Right lobe of liver (tissue), 6 donors: ENCODE measurements around the gene RNF5. TPM values are rescaled to one million over a fixed set of nuclear protein-coding genes. Genes with fewer than 3 reads are reported as not detected.
"Not testable (repeated sequence)": the region's sequence is repeated elsewhere in the genome, so short reads cannot be mapped to it uniquely, and the experiment has no call there.

Experiments used
- ATAC-seq, 4 donors: fragments of 200-7000 bp; cut with Tn5 transposase; one replicate each; pipeline ENCODE4 v1.9.1; 2020; ENCODE audit warnings: mild to moderate bottlenecking in 4 of 4, moderate library complexity in 4 of 4
- DNase-seq, 3 donors: peaks; one replicate each; pipeline ENCODE4 v3.0.0-alpha.2; 2020
- H3K27ac ChIP-seq, 3 donors: fragments of 200-600 bp; one replicate each; pipeline ENCODE4 v1.8.0; 2022
- H3K27me3 ChIP-seq, 2 donors: fragments of 200-600 bp; one replicate each; pipeline ENCODE4 v1.8.0; 2022
- H3K36me3 ChIP-seq, 4 donors: fragments of 200-600 bp; sonication (generic) in 1 of 4; one replicate each; pipeline versions ENCODE4 v1.5.1 to v1.8.0; 2017 to 2022; ENCODE audit warnings: control low read depth in 1 of 4
- H3K4me1 ChIP-seq, 4 donors: fragments of 200-600 bp; sonication (generic) in 1 of 4; one replicate each; pipeline versions ENCODE4 v1.5.1 to v1.8.0; 2017 to 2022; ENCODE audit warnings: control low read depth in 1 of 4
- H3K4me3 ChIP-seq, 3 donors: fragments of 200-600 bp; one replicate each; pipeline ENCODE4 v1.8.0; 2022
- H3K9me3 ChIP-seq, 4 donors: fragments of 200-600 bp; sonication (generic) in 1 of 4; one replicate each; pipeline versions ENCODE4 v1.5.1 to v1.8.0; 2017 to 2022; ENCODE audit warnings: control low read depth in 1 of 4
- POLR2A ChIP-seq: fragments of 450-650 bp; IDR thresholded peaks from one replicate; pipeline ENCODE4 v1.6.1; 2017; ENCODE audit warnings: antibody characterized with exemption, mild to moderate bottlenecking
- WGBS: methylation state at CpG from one replicate; pipeline ENCODE4 v1.1.6; 2018; ENCODE audit warnings: low coverage, low lambda C conversion rate; ENCODE audit not compliant: insufficient coverage; ENCODE audit errors: missing lambda C conversion rate; 5-methylcytosine and 5-hydroxymethylcytosine counted together
- intact Hi-C, 2 donors: fragments of 100-400 bp; cut with DNase I; formaldehyde crosslinking; loops; one replicate each; pipeline versions ENCODE4 v1.11.2 to v1.14.1; 2022
- total RNA-seq, 6 experiments: library from RNA; depleted of rRNA in 2 of 6; stranded (reverse); fragments of >200 nt in 2 of 6; fragmentation: NEBNext Ultra II Directional in 3 of 6; extraction: Animal tissue kit (Norgen Biotek cat#: 25700) in 3 of 6; gene quantifications; one replicate each; pipeline versions ENCODE4 v1.1.0 to v1.2.4, GENCODE V29; 2016 to 2023
- TF ChIP-seq, protein P1 (sequence below), 4 donors: fragments of 200-600 bp in 3 of 4; fragments of 450-650 bp in 1 of 4; IDR thresholded peaks; one replicate each; pipeline versions ENCODE4 v1.5.1 to v1.8.0; 2016 to 2022; ENCODE audit warnings: antibody characterized with exemption in 4 of 4, mild to moderate bottlenecking in 2 of 4
- donor health status: DM: no; HTN: yes; CAD: no.
- donor health status: DM: no; HTN: no; CAD: no.
- donor health status: DM: no; HTN: no; CAD: no.
- donor health status: DM: no; HTN: yes; CAD: no.
- donor health status: DM: no; HTN: yes; CAD: no.

RNF5 gene
- total RNA-seq, 6 experiments from 2014 or later, result 50.5 to 90.4 (median 60.9) TPM

DNA sequence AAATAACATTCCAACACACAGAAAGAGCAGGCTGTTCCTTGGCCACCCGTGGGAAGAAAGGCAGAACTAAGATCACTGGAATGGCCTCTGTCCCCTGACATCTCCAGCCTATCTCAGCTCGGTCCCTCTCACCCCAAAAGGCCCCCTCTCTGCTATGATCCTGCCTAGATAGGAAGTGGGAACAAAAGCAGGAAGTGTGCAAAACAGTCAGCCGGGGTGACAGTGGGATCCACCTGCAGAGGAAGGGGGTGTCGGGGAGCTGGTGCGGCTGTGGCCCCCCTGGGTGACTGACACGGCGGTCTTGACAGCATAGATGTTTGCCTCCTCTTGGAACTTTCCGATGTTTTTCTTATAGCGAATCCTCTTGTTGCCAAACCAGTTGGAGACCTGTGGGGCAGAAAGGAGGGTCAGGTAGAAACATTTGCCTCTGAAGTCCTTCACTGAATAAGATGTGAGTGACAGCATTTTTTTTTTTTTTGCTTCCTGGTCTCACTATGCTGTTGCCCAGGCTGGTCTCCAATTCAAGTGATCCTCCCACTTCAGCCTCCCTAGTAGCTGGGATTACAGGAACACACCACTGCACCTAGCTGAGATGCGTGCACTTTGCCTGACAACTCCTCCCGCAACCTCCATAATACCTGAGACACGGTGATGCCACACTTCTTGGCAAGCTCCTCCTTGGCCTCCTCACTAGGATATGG is 9.0 kb downstream of the RNF5 start:
- intact Hi-C loops, result no loop called here
- Histone ChIP-seq H3K36me3 (peaks cover 0 to 3% (median 0%) of the 10 kb centered on the region in 4 donors), H3K27ac (no peak overlapping the region), H3K9me3 (no peaks in the 10 kb centered on the region), H3K27me3 (no peaks in the 10 kb centered on the region), H3K4me1 (peaks cover 0 to 6% (median 2%) of the 10 kb centered on the region in 4 donors), H3K4me3 (no peak overlapping the region)
- DNase-seq (no peak), ATAC-seq (no peak)
- WGBS, result 49% methylated on average over 6 of the region's 12 CpGs
- TF ChIP-seq POLR2A, result no peak
- TF ChIP-seq, protein P1, sequence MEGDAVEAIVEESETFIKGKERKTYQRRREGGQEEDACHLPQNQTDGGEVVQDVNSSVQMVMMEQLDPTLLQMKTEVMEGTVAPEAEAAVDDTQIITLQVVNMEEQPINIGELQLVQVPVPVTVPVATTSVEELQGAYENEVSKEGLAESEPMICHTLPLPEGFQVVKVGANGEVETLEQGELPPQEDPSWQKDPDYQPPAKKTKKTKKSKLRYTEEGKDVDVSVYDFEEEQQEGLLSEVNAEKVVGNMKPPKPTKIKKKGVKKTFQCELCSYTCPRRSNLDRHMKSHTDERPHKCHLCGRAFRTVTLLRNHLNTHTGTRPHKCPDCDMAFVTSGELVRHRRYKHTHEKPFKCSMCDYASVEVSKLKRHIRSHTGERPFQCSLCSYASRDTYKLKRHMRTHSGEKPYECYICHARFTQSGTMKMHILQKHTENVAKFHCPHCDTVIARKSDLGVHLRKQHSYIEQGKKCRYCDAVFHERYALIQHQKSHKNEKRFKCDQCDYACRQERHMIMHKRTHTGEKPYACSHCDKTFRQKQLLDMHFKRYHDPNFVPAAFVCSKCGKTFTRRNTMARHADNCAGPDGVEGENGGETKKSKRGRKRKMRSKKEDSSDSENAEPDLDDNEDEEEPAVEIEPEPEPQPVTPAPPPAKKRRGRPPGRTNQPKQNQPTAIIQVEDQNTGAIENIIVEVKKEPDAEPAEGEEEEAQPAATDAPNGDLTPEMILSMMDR (IDR thresholded peaks at IDR 0.05), result no peak

DNA sequence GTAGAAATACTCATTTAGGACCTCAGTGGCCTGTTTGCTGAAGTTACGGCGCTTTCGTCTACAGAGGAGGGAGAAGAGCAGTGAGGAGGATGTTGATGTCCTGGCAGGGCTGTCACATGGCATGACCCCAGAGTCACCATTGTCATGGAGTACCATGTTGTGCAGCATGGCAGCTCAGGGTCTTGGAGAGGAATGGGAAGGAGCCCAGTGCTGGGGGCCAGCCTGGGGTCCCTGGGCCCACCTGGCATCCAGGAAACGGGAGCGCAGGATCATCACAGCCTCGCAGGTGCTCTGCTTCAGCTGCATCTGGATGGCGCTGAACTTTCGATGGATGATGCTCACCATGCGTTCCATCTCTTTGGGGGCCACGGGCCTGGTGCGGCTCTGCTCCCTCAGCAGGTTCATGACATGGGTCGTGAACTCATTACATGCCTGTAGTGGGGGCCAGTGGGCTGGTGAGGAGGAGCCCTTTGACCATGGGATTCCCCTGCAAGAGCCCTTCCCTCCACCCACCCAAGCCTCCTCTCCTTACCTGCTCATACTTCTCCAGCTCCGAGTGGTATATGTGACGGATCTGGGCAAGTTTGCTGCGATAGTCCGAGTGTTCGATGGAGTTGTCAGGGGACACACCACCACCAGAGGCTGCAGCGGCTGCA is 9.6 kb downstream of the RNF5 start:
- WGBS, result 82% methylated on average over 7 of the region's 18 CpGs
- H3K27ac ChIP-seq, H3K27me3 ChIP-seq, H3K9me3 ChIP-seq, H3K4me3 ChIP-seq, DNase-seq, H3K36me3 ChIP-seq, ATAC-seq, intact Hi-C loops, H3K4me1 ChIP-seq: not testable (repeated sequence)

DNA sequence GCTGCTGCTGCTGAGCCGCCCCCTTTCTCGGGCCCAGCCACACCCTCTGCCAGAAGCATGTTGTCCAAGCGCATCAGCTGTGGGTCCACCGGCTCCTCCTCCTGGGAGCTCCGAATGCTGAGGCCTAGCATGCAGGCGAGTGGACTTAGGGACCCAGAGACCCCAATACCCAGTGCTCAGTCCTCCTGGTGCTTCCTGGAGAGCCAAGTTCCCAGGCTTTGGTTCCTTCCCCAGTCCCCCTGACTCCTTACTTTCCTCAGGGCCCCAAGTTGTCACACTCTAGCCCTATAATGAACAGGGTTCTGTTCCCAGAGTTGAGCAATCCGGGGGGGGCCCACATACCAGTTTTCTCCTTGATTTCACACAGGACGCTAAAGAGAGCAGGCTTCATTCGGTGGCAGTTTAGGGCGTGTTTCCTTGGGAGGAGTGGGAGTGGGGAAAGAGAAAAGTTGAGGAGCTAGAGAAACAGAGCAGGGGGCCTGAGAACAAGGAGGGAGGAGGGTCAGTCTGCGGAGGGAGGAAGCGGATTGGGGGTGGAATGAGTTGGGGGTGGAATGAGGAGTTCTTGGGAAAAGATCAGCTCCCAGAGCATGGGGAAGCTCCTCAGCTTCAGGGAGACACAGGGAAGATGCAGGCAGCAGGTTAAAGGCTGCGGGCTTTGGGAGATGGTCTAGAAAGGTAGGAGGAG is 10.3 kb downstream of the RNF5 start:
- 47% methylated on average over 8 of the region's 13 CpGs for WGBS
- Histone ChIP-seq H3K9me3 (no peaks in the 10 kb centered on the region), H3K4me3 (peak overlapping the region; percentile 55 to 65 (median 64)), H3K27me3 (no peaks in the 10 kb centered on the region), H3K36me3 (peaks cover 0 to 3% (median 0%) of the 10 kb centered on the region in 4 donors), H3K4me1 (peaks cover 0 to 6% (median 2%) of the 10 kb centered on the region in 4 donors), H3K27ac (peak overlapping the region; percentile 10 to 96 (median 86))
- no peak for TF ChIP-seq POLR2A
- TF ChIP-seq, protein P1 (IDR thresholded peaks at IDR 0.05), result no peak
- ATAC-seq (no peak), DNase-seq (no peak)
- intact Hi-C loops, result no loop called here

DNA sequence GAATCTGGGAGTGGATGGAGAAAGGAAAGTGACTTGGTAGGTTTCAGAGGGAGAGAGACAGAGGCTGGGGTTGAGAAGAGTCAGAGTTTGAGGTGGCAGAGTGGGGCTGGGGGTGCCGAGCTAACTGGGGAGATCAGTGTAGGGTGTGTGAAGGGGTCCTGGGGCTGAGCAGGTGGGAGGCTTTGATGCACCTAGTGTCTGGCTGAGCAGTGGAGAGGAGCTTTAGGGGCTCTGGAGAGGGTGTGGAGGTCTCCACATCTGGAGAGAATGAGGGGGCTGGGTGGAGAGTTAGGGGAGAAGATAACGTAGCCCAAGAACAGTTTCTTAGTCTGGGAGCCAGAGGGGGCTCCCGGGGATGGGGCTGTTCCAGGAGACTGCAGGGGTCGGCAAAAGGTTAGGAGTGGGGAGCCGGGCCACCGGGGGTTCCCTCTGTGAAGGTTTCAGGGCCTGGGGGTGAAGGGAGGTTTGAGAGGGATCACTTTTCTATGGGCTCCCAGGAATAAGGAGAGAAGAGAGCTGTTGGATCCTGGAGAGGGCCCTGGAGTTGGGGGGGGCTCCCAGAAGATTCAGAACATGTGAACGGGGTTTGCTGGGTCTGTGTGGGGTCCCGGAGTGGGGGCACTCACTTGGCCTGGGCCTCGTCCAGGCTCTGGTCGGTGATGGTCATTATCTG is 11.0 kb downstream of the RNF5 start:
- peak in 1 of 3 donors; percentile 52 for DNase-seq
- Histone ChIP-seq H3K27me3 (no peaks in the 10 kb centered on the region), H3K4me1 (peaks cover 0 to 6% (median 2%) of the 10 kb centered on the region in 4 donors)

DNA sequence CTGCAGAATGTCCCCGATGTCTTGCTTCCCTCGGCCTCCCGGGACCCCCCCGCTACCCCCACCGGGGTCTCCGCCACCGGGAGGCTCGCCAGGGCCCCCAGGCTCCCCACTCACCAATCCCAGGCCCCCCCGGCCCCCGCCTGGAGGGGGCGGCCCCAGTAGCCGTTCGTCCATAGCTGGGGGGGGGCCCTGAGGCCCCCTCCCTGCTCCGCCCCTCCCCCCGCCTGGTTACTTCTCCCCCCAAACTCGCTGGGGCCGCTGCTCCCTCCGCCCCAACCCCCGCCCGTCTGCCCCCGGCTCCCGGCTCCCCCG is 11.5 kb downstream of the RNF5 start:
- 0% methylated on average over 1 of the region's 23 CpGs for WGBS
- ATAC-seq, result peak in 1 of 4 donors; percentile 0
- peak overlapping the region; percentile 86 to 96 (median 89) for H3K27ac ChIP-seq
- H3K36me3 ChIP-seq, result peaks cover 0 to 3% (median 0%) of the 10 kb centered on the region in 4 donors
- intact Hi-C loops, result no loop called here
- no peaks in the 10 kb centered on the region for H3K27me3 ChIP-seq
- H3K4me3 ChIP-seq, result peak overlapping the region; percentile 55 to 65 (median 64)
- peak; percentile 64 to 70 (median 66) for DNase-seq
- peaks cover 0 to 8% (median 3%) of the 10 kb centered on the region in 4 donors for H3K4me1 ChIP-seq
- TF ChIP-seq POLR2A, result no peak
- TF ChIP-seq, protein P1 (IDR thresholded peaks at IDR 0.05), result no peak
- H3K9me3 ChIP-seq, result no peaks in the 10 kb centered on the region

More for the DNA sequence above, 11.0 kb downstream of the RNF5 start:
- Histone ChIP-seq H3K9me3 (no peaks in the 10 kb centered on the region), H3K27ac (peak overlapping the region; percentile 86 to 96 (median 89)), H3K4me3 (peak overlapping the region; percentile 55 to 65 (median 64)), H3K36me3 (peaks cover 0 to 3% (median 0%) of the 10 kb centered on the region in 4 donors)
- TF ChIP-seq POLR2A, result no peak
- ATAC-seq, result no peak
- 13% methylated on average over 6 of the region's 10 CpGs for WGBS
- intact Hi-C loops, result no loop called here
